Measurements from ENCODE around the gene AGA. TPM values are rescaled to one million over a fixed set of nuclear protein-coding genes. Genes with fewer than 3 reads are reported as not detected.

Gene AGA
- total and polyA plus RNA-seq, 10 of the 15 experiments (the other 5 are each of a cell fraction or from before 2014, with no cell fraction given): 17.1 to 37.6 (median 24.5) TPM

GRCh38 chr4:177482367-177482766 lies 40.1 kb upstream of the AGA start:
- RAD21 ChIA-PET (ENCODE audit: unreplicated experiment): no interaction called here
- Histone ChIP-seq H3K4me1 (ENCODE audit: control insufficient read depth, insufficient read depth, low read length) (no peaks in the 10 kb centered on the region), H3K9ac (ENCODE audit: control insufficient read depth, insufficient read depth, low read length) (no peak overlapping the region), H3K9me3 (replicated peaks; ENCODE audit: control insufficient read depth, insufficient read depth, low read length) (no peaks in the 10 kb centered on the region), H3K4me2 (ENCODE audit: control insufficient read depth, insufficient read depth) (no peak overlapping the region), H3K36me3 (ENCODE audit: control insufficient read depth in 2 of 2, insufficient read depth in 2 of 2, low read length in 1 of 2) (no peaks in the 10 kb centered on the region), H2AFZ (ENCODE audit: control insufficient read depth, low read depth, low read length) (no peak overlapping the region), H3K27me3 (replicated peaks in 1 of 2; ENCODE audit: control insufficient read depth in 2 of 2, insufficient read depth in 2 of 2, low read length in 1 of 2) (no peaks in the 10 kb centered on the region), H4K20me1 (ENCODE audit: control insufficient read depth, insufficient read depth) (no peaks in the 10 kb centered on the region), H3K27ac (ENCODE audit: control insufficient read depth, insufficient read depth) (no peak overlapping the region), H3K4me3 (no peak overlapping the region), H3K79me2 (ENCODE audit: control insufficient read depth, insufficient read depth, low read length) (no peaks in the 10 kb centered on the region)
- TF ChIP-seq STAT1 (conservative IDR thresholded peaks at IDR 0.05) (no peak), KDM1A (IDR thresholded peaks at IDR 0.05; ENCODE audit: borderline replicate concordance) (no peak)
- SMC1A ChIA-PET (ENCODE audit: uncharacterized antibody, unreplicated experiment): no interaction called here
- CTCF ChIA-PET: interaction anchor here (1.3 kb wide), 1 partner anchor 8 kb away, joined by 4 read pairs; no protein-coding TSS in a partner anchor
- FAIRE-seq (no peak), DNase-seq (ENCODE audit: low read depth, low spot score) (no peak), ATAC-seq (no peak)
- in situ Hi-C loops (cut with MboI) (no loop called here), intact Hi-C loops (cut with micrococcal nuclease; ENCODE audit: unreplicated experiment) (no loop called here)
- POLR2A ChIA-PET: no interaction called here
- BruUV-seq (replicated peaks): no TSS peak

GRCh38 chr4:177480795-177481194 lies 38.6 kb upstream of the AGA start:
- 21% methylated on average over 2 of the region's 2 CpGs for WGBS (ENCODE audit: insufficient coverage, insufficient replicate concordance, low lambda C conversion rate, missing lambda C conversion rate)
- SMC1A ChIA-PET (ENCODE audit: uncharacterized antibody, unreplicated experiment): interaction anchor here (1.4 kb wide), 1 partner anchor 9 kb away, joined by 3 read pairs; no protein-coding TSS in a partner anchor
- TF ChIP-seq BHLHE40 (IDR thresholded peaks at IDR 0.05; ENCODE audit: borderline replicate concordance in 1 of 2, low read depth in 2 of 2, low read length in 1 of 2) (no peak), EGR1 (IDR thresholded peaks at IDR 0.05; ENCODE audit: borderline replicate concordance in 1 of 2, low read depth in 2 of 2, low read length in 2 of 2) (no peak), MEF2B (IDR thresholded peaks at IDR 0.05; ENCODE audit: partially characterized antibody, poor library complexity, severe bottlenecking) (no peak), ZNF592 (IDR thresholded peaks at IDR 0.05) (no peak), POLR2AphosphoS2 (IDR thresholded peaks at IDR 0.05; ENCODE audit: low read depth, low read length) (no peak), MEF2A (IDR thresholded peaks at IDR 0.05; ENCODE audit: insufficient read depth, low read depth, low read length) (no peak), EED (IDR thresholded peaks at IDR 0.05; ENCODE audit: low read depth) (no peak), SUZ12 (IDR thresholded peaks at IDR 0.05; ENCODE audit: unreplicated experiment) (no peak), IRF3 (IDR thresholded peaks at IDR 0.05) (no peak), ZBED1 (IDR thresholded peaks at IDR 0.05; ENCODE audit: borderline replicate concordance) (no peak), RUNX3 (IDR thresholded peaks at IDR 0.05; ENCODE audit: low read length) (no peak), ZNF207 (IDR thresholded peaks at IDR 0.05; ENCODE audit: borderline replicate concordance) (no peak)

More at GRCh38 chr4:177480795-177481194, 38.6 kb upstream of the AGA start:
- H2AFZ ChIP-seq (ENCODE audit: control insufficient read depth, low read depth, low read length): no peak overlapping the region
- no peak overlapping the region for H3K4me3 ChIP-seq
- H4K20me1 ChIP-seq (ENCODE audit: control insufficient read depth, insufficient read depth): no peaks in the 10 kb centered on the region
- no peak overlapping the region for H3K4me2 ChIP-seq (ENCODE audit: control insufficient read depth, insufficient read depth)
- in situ Hi-C loops (cut with MboI) (no loop called here), intact Hi-C loops (cut with micrococcal nuclease; ENCODE audit: unreplicated experiment) (no loop called here)
- ATAC-seq (no peak), FAIRE-seq (no peak), DNase-seq (ENCODE audit: low read depth, low spot score) (no peak)
- CTCF ChIA-PET: interaction anchor here (0.8 kb wide), 1 partner anchor 9 kb away, joined by 3 read pairs; no protein-coding TSS in a partner anchor
- RAD21 ChIA-PET (ENCODE audit: unreplicated experiment): no interaction called here
- no peaks in the 10 kb centered on the region for H3K79me2 ChIP-seq (ENCODE audit: control insufficient read depth, insufficient read depth, low read length)
- H3K27ac ChIP-seq (ENCODE audit: control insufficient read depth, insufficient read depth): no peak overlapping the region
- H3K27me3 ChIP-seq (replicated peaks in 1 of 2; ENCODE audit: control insufficient read depth in 2 of 2, insufficient read depth in 2 of 2, low read length in 1 of 2): no peaks in the 10 kb centered on the region
- H3K9me3 ChIP-seq (replicated peaks; ENCODE audit: control insufficient read depth, insufficient read depth, low read length): no peaks in the 10 kb centered on the region
- no peaks in the 10 kb centered on the region for H3K4me1 ChIP-seq (ENCODE audit: control insufficient read depth, insufficient read depth, low read length)
- no peaks in the 10 kb centered on the region for H3K36me3 ChIP-seq (ENCODE audit: control insufficient read depth in 2 of 2, insufficient read depth in 2 of 2, low read length in 1 of 2)
- POLR2A ChIA-PET: no interaction called here
- BruUV-seq (replicated peaks): no TSS peak
- no peak overlapping the region for H3K9ac ChIP-seq (ENCODE audit: control insufficient read depth, insufficient read depth, low read length)
